CD4-positive, alpha-beta T cell treated with Interferon gamma for 1 hour (primary cell): ENCODE results near the gene COL5A2.

Experiments used
- DNase-seq: peaks from one replicate; pipeline ENCODE4 v3.0.0-alpha.2; 2020

The COL5A2 gene

GRCh38 chr2:189178726-189179569 is 613 bp downstream of the COL5A2 start:
- DNase-seq: no peak

- DNase-seq: no peak
Measured at GRCh38 chr2:189178054-189178453, 1.5 kb downstream of the COL5A2 start.

- no peak for DNase-seq
Measured at GRCh38 chr2:189177251-189177840, 2.2 kb downstream of the COL5A2 start.

- no peak for DNase-seq
Measured at GRCh38 chr2:189176516-189176915, 3.0 kb downstream of the COL5A2 start.

- no peak for DNase-seq
Measured at GRCh38 chr2:189175869-189176433, 3.6 kb downstream of the COL5A2 start.

- no peak for DNase-seq
Measured at GRCh38 chr2:189171956-189172609, 7.5 kb downstream of the COL5A2 start.

- no peak for DNase-seq
Measured at GRCh38 chr2:189168856-189169499, 10.6 kb downstream of the COL5A2 start.

- no peak for DNase-seq
Measured at GRCh38 chr2:189165656-189166380, 13.7 kb downstream of the COL5A2 start.

- DNase-seq: no peak
Measured at GRCh38 chr2:189164746-189165145, 14.8 kb downstream of the COL5A2 start.

GRCh38 chr2:189163889-189164288 is 15.7 kb downstream of the COL5A2 start:
- DNase-seq: no peak

- no peak for DNase-seq
Measured at GRCh38 chr2:189162566-189162965, 17.0 kb downstream of the COL5A2 start.

- DNase-seq: no peak
Measured at GRCh38 chr2:189161894-189162293, 17.7 kb downstream of the COL5A2 start.

- no peak for DNase-seq
Measured at GRCh38 chr2:189159717-189160116, 19.8 kb downstream of the COL5A2 start.

- DNase-seq: no peak
Measured at GRCh38 chr2:189159273-189159672, 20.3 kb downstream of the COL5A2 start.

- DNase-seq: no peak
Measured at GRCh38 chr2:189157939-189158338, 21.6 kb downstream of the COL5A2 start.

GRCh38 chr2:189157456-189157855 is 22.1 kb downstream of the COL5A2 start:
- no peak for DNase-seq

GRCh38 chr2:189155795-189156194 is 23.8 kb downstream of the COL5A2 start:
- DNase-seq: no peak

- DNase-seq: no peak
Measured at GRCh38 chr2:189153619-189154018, 25.9 kb downstream of the COL5A2 start.

GRCh38 chr2:189152483-189152882 is 27.1 kb downstream of the COL5A2 start:
- DNase-seq: no peak

GRCh38 chr2:189151906-189152305 is 27.7 kb downstream of the COL5A2 start:
- DNase-seq: no peak

GRCh38 chr2:189150033-189150432 is 29.5 kb downstream of the COL5A2 start:
- DNase-seq: no peak

GRCh38 chr2:189147989-189148388 is 31.6 kb downstream of the COL5A2 start:
- DNase-seq: no peak
